Measurements from ENCODE around the gene PLCB1.

The PLCB1 gene

GRCh38 chr20:8328189-8328588, 196.1 kb downstream of the PLCB1 start:
- TF ChIP-seq REST (IDR thresholded peaks at IDR 0.05; ENCODE audit: insufficient read depth in 1 of 2, low read depth in 2 of 2, low read length in 2 of 2), result no peak
- no peak for TF ChIP-seq POLR2AphosphoS5 (IDR thresholded peaks at IDR 0.05; ENCODE audit: low read depth, low read length)
- no peak for TF ChIP-seq SIN3A (IDR thresholded peaks at IDR 0.05; ENCODE audit: borderline replicate concordance, insufficient read depth, low read length)
- no peak for TF ChIP-seq FOXP2 (optimal IDR thresholded peaks at IDR 0.05; ENCODE audit: borderline replicate concordance, extremely low read depth, extremely low read length, insufficient read depth)
- TF ChIP-seq TAF1 (IDR thresholded peaks at IDR 0.05; ENCODE audit: borderline replicate concordance, insufficient read depth, low read length), result no peak

- no peak for TF ChIP-seq SIN3A (IDR thresholded peaks at IDR 0.05; ENCODE audit: borderline replicate concordance, insufficient read depth, low read length)
- TF ChIP-seq TAF1 (IDR thresholded peaks at IDR 0.05; ENCODE audit: borderline replicate concordance, insufficient read depth, low read length), result no peak
Observed at GRCh38 chr20:8330319-8330784, 198.3 kb downstream of the PLCB1 start.

GRCh38 chr20:8330785-8331695, 199.0 kb downstream of the PLCB1 start:
- TF ChIP-seq POLR2AphosphoS5 (IDR thresholded peaks at IDR 0.05; ENCODE audit: low read depth, low read length) (no peak), TAF1 (IDR thresholded peaks at IDR 0.05; ENCODE audit: borderline replicate concordance, insufficient read depth, low read length) (no peak)

GRCh38 chr20:8331740-8332412, 199.8 kb downstream of the PLCB1 start:
- TF ChIP-seq TAF1 (IDR thresholded peaks at IDR 0.05; ENCODE audit: borderline replicate concordance, insufficient read depth, low read length), result no peak
- no peak for TF ChIP-seq SIN3A (IDR thresholded peaks at IDR 0.05; ENCODE audit: borderline replicate concordance, insufficient read depth, low read length)
- no peak for TF ChIP-seq POLR2AphosphoS5 (IDR thresholded peaks at IDR 0.05; ENCODE audit: low read depth, low read length)
- TF ChIP-seq REST (IDR thresholded peaks at IDR 0.05; ENCODE audit: insufficient read depth in 1 of 2, low read depth in 2 of 2, low read length in 2 of 2), result no peak
- no peak for TF ChIP-seq FOXP2 (optimal IDR thresholded peaks at IDR 0.05; ENCODE audit: borderline replicate concordance, extremely low read depth, extremely low read length, insufficient read depth)

GRCh38 chr20:8334641-8335040, 202.6 kb downstream of the PLCB1 start:
- TF ChIP-seq POLR2AphosphoS5 (IDR thresholded peaks at IDR 0.05; ENCODE audit: low read depth, low read length), result no peak

- TF ChIP-seq SIN3A (IDR thresholded peaks at IDR 0.05; ENCODE audit: borderline replicate concordance, insufficient read depth, low read length) (no peak), FOXP2 (optimal IDR thresholded peaks at IDR 0.05; ENCODE audit: borderline replicate concordance, extremely low read depth, extremely low read length, insufficient read depth) (no peak), REST (IDR thresholded peaks at IDR 0.05; ENCODE audit: insufficient read depth in 1 of 2, low read depth in 2 of 2, low read length in 2 of 2) (no peak), POLR2AphosphoS5 (IDR thresholded peaks at IDR 0.05; ENCODE audit: low read depth, low read length) (no peak), TAF1 (IDR thresholded peaks at IDR 0.05; ENCODE audit: borderline replicate concordance, insufficient read depth, low read length) (no peak)
Observed at GRCh38 chr20:8335059-8335458, 203.0 kb downstream of the PLCB1 start.
